Psoas muscle (tissue), 8 donors: ENCODE results near the gene FARP2. TPM values are rescaled to one million over a fixed set of nuclear protein-coding genes. Genes with fewer than 3 reads are reported as not detected.

Experiments
- ATAC-seq, 4 donors: fragments of 200-7000 bp; cut with Tn5 transposase; one replicate each; pipeline ENCODE4 v1.9.1; 2020; ENCODE audit warnings: moderate library complexity in 3 of 4, mild to moderate bottlenecking in 2 of 4
- DNase-seq, 2 donors: peaks; one replicate each; pipeline ENCODE4 v3.0.0-alpha.2; 2020
- H3K27ac ChIP-seq: fragments of 200-600 bp; one replicate; pipeline ENCODE4 v1.8.0; 2022
- H3K27me3 ChIP-seq, 3 donors: fragments of 200-600 bp in 1 of 3; one replicate each; pipeline versions ENCODE4 v1.6.1 to v1.8.0; 2013 to 2022; ENCODE audit warnings: low read length in 2 of 3, mild to moderate bottlenecking in 2 of 3, moderate library complexity in 1 of 3; ENCODE audit not compliant: insufficient read depth in 3 of 3
- H3K36me3 ChIP-seq, 2 donors: fragments of 200-600 bp in 1 of 2; one replicate each; pipeline versions ENCODE4 v1.6.1 to v1.8.0; 2013 to 2022; ENCODE audit warnings: low read depth in 1 of 2, mild to moderate bottlenecking in 1 of 2, moderate library complexity in 1 of 2; ENCODE audit not compliant: insufficient read depth in 1 of 2
- H3K4me1 ChIP-seq: fragments of 200-600 bp; one replicate; pipeline ENCODE4 v1.8.0; 2022
- H3K4me3 ChIP-seq: fragments of 200-600 bp; one replicate; pipeline ENCODE4 v1.8.0; 2022; ENCODE audit warnings: mild to moderate bottlenecking
- H3K9me3 ChIP-seq: fragments of 200-600 bp; one replicate; pipeline ENCODE4 v1.8.0; 2022
- WGBS, 3 donors: extraction: QIAGEN DNeasy Blood & Tissue Kit; methylation state at CpG; one replicate each; pipeline versions ENCODE4 v1.1.6 to v1.1.7; 2013; 5-methylcytosine and 5-hydroxymethylcytosine counted together
- intact Hi-C, 2 donors: fragments of 100-400 bp; cut with DNase I; formaldehyde crosslinking; loops; one replicate each; pipeline versions ENCODE4 v1.11.0 to v1.14.2; 2022
- polyA plus RNA-seq, 3 donors: library from polyadenylated mRNA; stranded (reverse); fragments of 200-250 nt; gene quantifications; one replicate each; pipeline ENCODE4 v1.2.3, GENCODE V29; 2013
- total RNA-seq, 4 donors: library from RNA; stranded (reverse); fragmentation: NEBNext Ultra II Directional in 2 of 4; extraction: Animal tissue kit (Norgen Biotek cat#: 25700) in 2 of 4; gene quantifications; one replicate each; pipeline versions ENCODE4 v1.2.1 to v1.2.4, GENCODE V29; 2021 to 2023
- TF ChIP-seq, protein P1 (sequence below): fragments of 200-600 bp; IDR thresholded peaks from one replicate; pipeline ENCODE4 v1.8.0; 2022; ENCODE audit warnings: antibody characterized with exemption
- donor health status: healthy with polysubstance abuse.
- donor health status: DM: no; HTN: no; CAD: no; lungs with moderate emphysema.
- donor health status: Bipolar disorder and iron deficiency.
- donor health status: healthy.
- donor health status: DM: yes; HTN: yes; CAD: no.
- donor health status: DM: no; HTN: no; CAD: no.
- donor health status: DM: no; HTN: no; CAD: no.
- donor health status: DM: yes; HTN: yes; CAD: no.

Gene FARP2
- total and polyA plus RNA-seq, 7 donors = 5.8 to 18.4 (median 17.4) TPM

GRCh38 chr2:241350878-241351639 lies 5.0 kb upstream of the FARP2 start:
- intact Hi-C loops = loop anchor here in 1 of 2 donors (5.0 kb wide), 2 partner anchors 34 to 79 kb away; partner anchors contain the start of genes HDLBP and SEPTIN2
- Histone ChIP-seq H3K27ac (no peak overlapping the region), H3K9me3 (no peaks in the 10 kb centered on the region), H3K4me3 (no peak overlapping the region), H3K36me3 (peaks cover 7 to 86% of the 10 kb centered on the region in 2 donors), H3K27me3 (no peaks in the 10 kb centered on the region), H3K4me1 (peaks cover 3% of the 10 kb centered on the region)
- WGBS, 3 donors = 73 to 80% (median 77%) methylated on average over 9 of the region's 9 CpGs
- ATAC-seq (no peak), DNase-seq (no peak)
- TF ChIP-seq, protein P1, sequence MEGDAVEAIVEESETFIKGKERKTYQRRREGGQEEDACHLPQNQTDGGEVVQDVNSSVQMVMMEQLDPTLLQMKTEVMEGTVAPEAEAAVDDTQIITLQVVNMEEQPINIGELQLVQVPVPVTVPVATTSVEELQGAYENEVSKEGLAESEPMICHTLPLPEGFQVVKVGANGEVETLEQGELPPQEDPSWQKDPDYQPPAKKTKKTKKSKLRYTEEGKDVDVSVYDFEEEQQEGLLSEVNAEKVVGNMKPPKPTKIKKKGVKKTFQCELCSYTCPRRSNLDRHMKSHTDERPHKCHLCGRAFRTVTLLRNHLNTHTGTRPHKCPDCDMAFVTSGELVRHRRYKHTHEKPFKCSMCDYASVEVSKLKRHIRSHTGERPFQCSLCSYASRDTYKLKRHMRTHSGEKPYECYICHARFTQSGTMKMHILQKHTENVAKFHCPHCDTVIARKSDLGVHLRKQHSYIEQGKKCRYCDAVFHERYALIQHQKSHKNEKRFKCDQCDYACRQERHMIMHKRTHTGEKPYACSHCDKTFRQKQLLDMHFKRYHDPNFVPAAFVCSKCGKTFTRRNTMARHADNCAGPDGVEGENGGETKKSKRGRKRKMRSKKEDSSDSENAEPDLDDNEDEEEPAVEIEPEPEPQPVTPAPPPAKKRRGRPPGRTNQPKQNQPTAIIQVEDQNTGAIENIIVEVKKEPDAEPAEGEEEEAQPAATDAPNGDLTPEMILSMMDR = no peak

- H3K4me3 ChIP-seq = no peak overlapping the region
- H3K27me3 ChIP-seq = no peaks in the 10 kb centered on the region
- peaks cover 3% of the 10 kb centered on the region for H3K4me1 ChIP-seq
- H3K9me3 ChIP-seq = no peaks in the 10 kb centered on the region
- DNase-seq (no peak), ATAC-seq (no peak)
- H3K36me3 ChIP-seq = peaks cover 7 to 81% of the 10 kb centered on the region in 2 donors
- TF ChIP-seq, protein P1 = no peak
- H3K27ac ChIP-seq = no peak overlapping the region
- 74 to 87% (median 77%) methylated on average over 3 of the region's 3 CpGs for WGBS, 3 donors
- intact Hi-C loops = loop anchor here in 1 of 2 donors (5.0 kb wide), 2 partner anchors 34 to 79 kb away; partner anchors contain the start of genes HDLBP and SEPTIN2
These were observed 4.4 kb upstream of the FARP2 start for GRCh38 chr2:241351640-241352031.

GRCh38 chr2:241352227-241352626 lies 3.9 kb upstream of the FARP2 start:
- H3K36me3 ChIP-seq = peaks cover 7 to 75% of the 10 kb centered on the region in 2 donors
- intact Hi-C loops = loop anchor here in 1 of 2 donors (5.0 kb wide), 2 partner anchors 35 to 80 kb away; partner anchors contain the start of genes HDLBP and SEPTIN2
- DNase-seq (no peak), ATAC-seq (no peak)
- H3K9me3 ChIP-seq = no peaks in the 10 kb centered on the region
- TF ChIP-seq, protein P1 = no peak
- H3K4me1 ChIP-seq = peaks cover 6% of the 10 kb centered on the region
- no peak overlapping the region for H3K4me3 ChIP-seq
- 94 to 95% (median 95%) methylated on average over 3 of the region's 3 CpGs for WGBS, 3 donors
- no peak overlapping the region for H3K27ac ChIP-seq
- H3K27me3 ChIP-seq = no peaks in the 10 kb centered on the region

DNA sequence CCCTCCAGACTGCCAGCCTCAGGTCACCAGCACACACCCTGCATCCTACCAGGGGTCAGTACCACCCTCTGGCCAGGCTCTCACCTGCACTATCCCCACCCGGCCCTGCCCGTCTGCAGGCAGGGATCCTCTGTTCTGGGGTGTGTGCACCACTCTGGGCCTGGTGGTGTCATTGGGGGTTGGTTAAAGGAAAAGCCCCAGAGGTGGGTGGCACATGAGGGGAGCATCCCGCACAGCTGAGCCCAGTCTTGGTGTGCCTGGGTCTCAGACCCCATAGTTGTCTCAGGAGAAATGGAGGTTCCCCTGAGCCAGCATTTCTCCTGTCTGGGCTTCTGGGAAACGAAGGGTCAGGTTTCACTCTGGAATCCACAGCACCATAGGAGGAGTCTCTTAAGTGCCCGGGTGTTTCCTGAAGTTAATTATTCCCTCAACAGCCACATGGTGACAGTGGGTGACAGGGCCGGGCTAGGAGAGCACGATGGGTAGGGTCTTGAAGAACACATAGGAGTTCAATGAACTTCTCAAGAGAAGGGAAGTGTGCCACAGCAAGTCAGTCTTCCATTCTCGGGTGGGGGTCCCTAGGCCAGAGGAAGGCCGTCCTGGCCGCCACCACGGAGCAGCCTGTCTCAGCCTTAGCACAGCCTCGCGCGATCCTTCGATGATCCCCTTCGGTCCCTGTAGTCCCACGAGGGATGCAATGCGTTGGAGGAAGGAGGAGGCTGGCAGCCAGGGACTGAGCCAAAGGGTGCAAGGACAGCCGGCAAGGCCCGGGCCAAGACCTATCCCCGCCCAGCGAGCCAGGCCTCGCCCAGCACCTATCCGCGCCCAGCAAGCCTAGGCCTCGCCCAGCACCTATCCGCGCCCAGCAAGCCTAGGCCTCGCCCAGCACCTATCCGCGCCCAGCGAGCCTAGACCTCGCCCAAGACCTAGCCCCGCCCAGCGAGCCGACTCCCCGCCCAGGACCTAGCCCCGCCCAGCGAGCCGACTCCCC lies 1.1 kb upstream of the FARP2 start:
- ATAC-seq (peak; percentile 51 to 72 (median 64)), DNase-seq (peak; percentile 85 to 95)
- intact Hi-C loops = loop anchor here (5.0 kb wide), 3 partner anchors 38 to 152 kb away; partner anchors contain the start of genes HDLBP (in 2 of the 2), SEPTIN2 (in 2 of the 2) and STK25 (in 1 of the 2)
- peaks cover 15% of the 10 kb centered on the region for H3K4me1 ChIP-seq
- peak overlapping the region; percentile 65 for H3K27ac ChIP-seq
- H3K4me3 ChIP-seq = peak overlapping the region; percentile 52
- H3K9me3 ChIP-seq = no peaks in the 10 kb centered on the region
- H3K36me3 ChIP-seq = peaks cover 7 to 47% of the 10 kb centered on the region in 2 donors
- TF ChIP-seq, protein P1 = no peak
- no peaks in the 10 kb centered on the region for H3K27me3 ChIP-seq
- 24 to 41% (median 39%) methylated on average over 22 to 40 of the region's 40 CpGs for WGBS, 3 donors
